NCI-H1092 (cell line): ENCODE results near the gene PCDH15.
"Not testable (repeated sequence)": the region's sequence is repeated elsewhere in the genome, so short reads cannot be mapped to it uniquely, and the experiment has no call there.

Experiments
- DNase-seq: peaks from one replicate; lab custom pipeline; 2025; lab: John Stamatoyannopoulos, UW

The PCDH15 gene

GRCh38 chr10:54554028-54554427 lies 247.0 kb downstream of the PCDH15 start:
- DNase-seq, result no peak

GRCh38 chr10:54550016-54550415 lies 251.0 kb downstream of the PCDH15 start:
- DNase-seq, result no peak

GRCh38 chr10:54531296-54531695 lies 269.7 kb downstream of the PCDH15 start:
- DNase-seq, result no peak

- no peak for DNase-seq
Measured at GRCh38 chr10:54530299-54530698, 270.7 kb downstream of the PCDH15 start.

- DNase-seq, result no peak
Measured at GRCh38 chr10:54525816-54526215, 275.2 kb downstream of the PCDH15 start.

- not testable (repeated sequence) for DNase-seq
Measured at GRCh38 chr10:54515244-54515643, 285.8 kb downstream of the PCDH15 start.

GRCh38 chr10:54503863-54504262 lies 297.2 kb downstream of the PCDH15 start:
- no peak for DNase-seq

GRCh38 chr10:54501929-54502328 lies 299.1 kb downstream of the PCDH15 start:
- no peak for DNase-seq

GRCh38 chr10:54496852-54497251 lies 304.2 kb downstream of the PCDH15 start:
- DNase-seq, result no peak

- DNase-seq, result no peak
Measured at GRCh38 chr10:54487743-54488142, 313.3 kb downstream of the PCDH15 start.

- DNase-seq, result no peak
Measured at GRCh38 chr10:54485971-54486370, 315.1 kb downstream of the PCDH15 start.

- no peak for DNase-seq
Measured at GRCh38 chr10:54484186-54484585, 316.8 kb downstream of the PCDH15 start.

- DNase-seq, result no peak
Measured at GRCh38 chr10:54478601-54479000, 322.4 kb downstream of the PCDH15 start.

GRCh38 chr10:54477738-54478137 lies 323.3 kb downstream of the PCDH15 start:
- DNase-seq, result no peak

- DNase-seq, result no peak
Measured at GRCh38 chr10:54470324-54470631, 330.8 kb downstream of the PCDH15 start.

- DNase-seq, result no peak
Measured at GRCh38 chr10:54469587-54470323, 331.3 kb downstream of the PCDH15 start.

GRCh38 chr10:54454271-54454670 lies 346.8 kb downstream of the PCDH15 start:
- no peak for DNase-seq

GRCh38 chr10:54449056-54449455 lies 352.0 kb downstream of the PCDH15 start:
- DNase-seq, result no peak

GRCh38 chr10:54444170-54444569 lies 356.9 kb downstream of the PCDH15 start:
- no peak for DNase-seq

- DNase-seq, result no peak
Measured at GRCh38 chr10:54441275-54441674, 359.8 kb downstream of the PCDH15 start.

GRCh38 chr10:54434782-54435181 lies 366.2 kb downstream of the PCDH15 start:
- no peak for DNase-seq

GRCh38 chr10:54415483-54415882 lies 385.5 kb downstream of the PCDH15 start:
- no peak for DNase-seq

GRCh38 chr10:54402576-54402975 lies 398.5 kb downstream of the PCDH15 start:
- DNase-seq, result no peak

- DNase-seq, result no peak
Measured at GRCh38 chr10:54396031-54396430, 405.0 kb downstream of the PCDH15 start.
